Large intestine (tissue), 3 donors: ENCODE measurements around the gene PIP4K2B. TPM values are rescaled to one million over a fixed set of nuclear protein-coding genes. Genes with fewer than 3 reads are reported as not detected.
"Not testable (repeated sequence)": the region's sequence is repeated elsewhere in the genome, so short reads cannot be mapped to it uniquely, and the experiment has no call there.

Source experiments
- DNase-seq, 2 donors: peaks; one replicate each; pipeline versions ENCODE4 v3.0.0 to v3.0.0-alpha.2; 2013
- H3K27ac ChIP-seq: one replicate; pipeline ENCODE4 v1.5.1; 2013; ENCODE audit warnings: low read length
- H3K27me3 ChIP-seq: 2 replicates; pipeline ENCODE4 v1.6.1; 2013; ENCODE audit warnings: low read length; ENCODE audit not compliant: control insufficient read depth, insufficient read depth
- H3K36me3 ChIP-seq: 2 replicates; pipeline ENCODE4 v1.6.1; 2013; ENCODE audit warnings: low read length; ENCODE audit not compliant: control insufficient read depth, insufficient read depth
- H3K4me1 ChIP-seq: one replicate; pipeline ENCODE4 v1.6.1; 2013; ENCODE audit warnings: low read length; ENCODE audit not compliant: control insufficient read depth, insufficient read depth
- H3K4me3 ChIP-seq: one replicate; pipeline ENCODE4 v1.5.1; 2013; ENCODE audit warnings: low read length
- H3K9me3 ChIP-seq: one replicate; pipeline ENCODE4 v1.6.1; 2013; ENCODE audit warnings: mild to moderate bottlenecking, low read depth, low read length, moderate library complexity; ENCODE audit not compliant: control insufficient read depth
- WGBS: methylation state at CpG from one replicate; pipeline ENCODE4 v1.1.5; 2013; ENCODE audit warnings: low lambda C conversion rate; ENCODE audit not compliant: insufficient coverage; 5-methylcytosine and 5-hydroxymethylcytosine counted together
- polyA plus RNA-seq: library from polyadenylated mRNA; unstranded; fragments of 120-200 nt; gene quantifications from one replicate; pipeline ENCODE4 v1.2.1, GENCODE V29; 2013

Gene PIP4K2B
- polyA plus RNA-seq, 1 donor = 33.4 TPM

- Histone ChIP-seq H3K36me3 (peaks cover 21% of the 10 kb centered on the region), H3K27me3 (no peaks in the 10 kb centered on the region), H3K27ac (peak overlapping the region; percentile 80), H3K4me1 (peaks cover 32% of the 10 kb centered on the region), H3K4me3 (peak overlapping the region; percentile 73), H3K9me3 (no peaks in the 10 kb centered on the region)
- DNase-seq = peak in 1 of 2 donors; percentile 28
- WGBS = no CpG with 5 or more reads among the region's 53 CpGs
Observed at GRCh38 chr17:38798614-38799500, 499 bp downstream of the PIP4K2B start.

GRCh38 chr17:38797828-38798227, 1.5 kb downstream of the PIP4K2B start:
- Histone ChIP-seq H3K4me1 (peaks cover 32% of the 10 kb centered on the region), H3K27me3 (no peaks in the 10 kb centered on the region), H3K9me3 (no peaks in the 10 kb centered on the region), H3K4me3 (peak overlapping the region; percentile 73), H3K27ac (no peak overlapping the region), H3K36me3 (peaks cover 14% of the 10 kb centered on the region)
- WGBS = no CpG with 5 or more reads among the region's 6 CpGs
- peak in 1 of 2 donors; percentile 8 for DNase-seq

GRCh38 chr17:38797158-38797490, 2.2 kb downstream of the PIP4K2B start:
- Histone ChIP-seq H3K9me3 (no peaks in the 10 kb centered on the region), H3K4me3 (no peak overlapping the region), H3K4me1 (peaks cover 32% of the 10 kb centered on the region), H3K27ac (peak overlapping the region; percentile 81), H3K27me3 (no peaks in the 10 kb centered on the region), H3K36me3 (peaks cover 7% of the 10 kb centered on the region)
- peak in 1 of 2 donors; percentile 36 for DNase-seq
- no CpG with 5 or more reads among the region's 5 CpGs for WGBS

GRCh38 chr17:38796451-38797157, 2.8 kb downstream of the PIP4K2B start:
- Histone ChIP-seq H3K27ac (peak overlapping the region; percentile 81), H3K4me1 (peaks cover 32% of the 10 kb centered on the region), H3K27me3 (no peaks in the 10 kb centered on the region), H3K36me3 (peaks cover 2% of the 10 kb centered on the region), H3K9me3 (no peaks in the 10 kb centered on the region), H3K4me3 (no peak overlapping the region)
- DNase-seq = peak; percentile 64 to 83
- WGBS = no CpG with 5 or more reads among the region's 5 CpGs

GRCh38 chr17:38794221-38794620, 5.1 kb downstream of the PIP4K2B start:
- no peaks in the 10 kb centered on the region for H3K27me3 ChIP-seq
- H3K36me3 ChIP-seq = peaks cover 1% of the 10 kb centered on the region
- WGBS = 100% methylated on average over 1 of the region's 5 CpGs
- no peak overlapping the region for H3K4me3 ChIP-seq
- H3K27ac ChIP-seq = no peak overlapping the region
- no peak for DNase-seq
- no peaks in the 10 kb centered on the region for H3K9me3 ChIP-seq
- peaks cover 32% of the 10 kb centered on the region for H3K4me1 ChIP-seq

GRCh38 chr17:38791162-38791561, 8.2 kb downstream of the PIP4K2B start:
- H3K36me3 ChIP-seq = peaks cover 9% of the 10 kb centered on the region
- no peak overlapping the region for H3K4me3 ChIP-seq
- no peak for DNase-seq
- no peaks in the 10 kb centered on the region for H3K27me3 ChIP-seq
- H3K27ac ChIP-seq = no peak overlapping the region
- H3K4me1 ChIP-seq = peaks cover 9% of the 10 kb centered on the region
- WGBS = no CpG with 5 or more reads among the region's 5 CpGs
- H3K9me3 ChIP-seq = no peaks in the 10 kb centered on the region

- not testable (repeated sequence) for DNase-seq, H3K27me3 ChIP-seq, H3K4me3 ChIP-seq, H3K9me3 ChIP-seq, H3K27ac ChIP-seq, H3K4me1 ChIP-seq
- peaks cover 18% of the 10 kb centered on the region for H3K36me3 ChIP-seq
- WGBS = no CpG with 5 or more reads among the region's 13 CpGs
Observed at GRCh38 chr17:38790148-38790707, 9.1 kb downstream of the PIP4K2B start.

GRCh38 chr17:38789185-38789584, 10.2 kb downstream of the PIP4K2B start:
- H3K9me3 ChIP-seq = no peaks in the 10 kb centered on the region
- H3K36me3 ChIP-seq = peaks cover 28% of the 10 kb centered on the region
- DNase-seq = no peak
- H3K4me3 ChIP-seq = no peak overlapping the region
- H3K27me3 ChIP-seq = no peaks in the 10 kb centered on the region
- no peak overlapping the region for H3K27ac ChIP-seq
- WGBS = no CpG with 5 or more reads among the region's 1 CpG
- no peaks in the 10 kb centered on the region for H3K4me1 ChIP-seq

- H3K9me3 ChIP-seq, H3K4me3 ChIP-seq, H3K27ac ChIP-seq, H3K27me3 ChIP-seq, H3K4me1 ChIP-seq, DNase-seq: not testable (repeated sequence)
- peaks cover 40% of the 10 kb centered on the region for H3K36me3 ChIP-seq
- no CpG with 5 or more reads among the region's 4 CpGs for WGBS
Observed at GRCh38 chr17:38787999-38788398, 11.4 kb downstream of the PIP4K2B start.

- H3K9me3 ChIP-seq = no peaks in the 10 kb centered on the region
- no peaks in the 10 kb centered on the region for H3K27me3 ChIP-seq
- H3K36me3 ChIP-seq = peaks cover 54% of the 10 kb centered on the region
- H3K4me1 ChIP-seq = no peaks in the 10 kb centered on the region
- no peak overlapping the region for H3K4me3 ChIP-seq
- no CpG with 5 or more reads among the region's 6 CpGs for WGBS
- no peak overlapping the region for H3K27ac ChIP-seq
- no peak for DNase-seq
Observed at GRCh38 chr17:38786372-38786771, 13.0 kb downstream of the PIP4K2B start.
